OCI-LY1 (cell line): ENCODE results near the gene CEP85L.

Experiments used
- EZH2 ChIP-seq: fragments of 200-600 bp; sonication (generic), shearing (Covaris generic); IDR thresholded peaks from 2 replicates; pipeline ENCODE4 v1.8.0; 2017; ENCODE audit warnings: borderline replicate concordance, mixed run types, mild to moderate bottlenecking, antibody characterized with exemption, low read length, moderate library complexity, mixed read lengths
- TF ChIP-seq, protein P1 (sequence below): fragments of 200-600 bp; sonication (generic), shearing (Covaris generic); IDR thresholded peaks from 2 replicates; pipeline ENCODE4 v1.5.1; 2017; ENCODE audit warnings: mild to moderate bottlenecking, antibody characterized with exemption, low read length, moderate library complexity, mixed read lengths

- TF ChIP-seq, protein P1, sequence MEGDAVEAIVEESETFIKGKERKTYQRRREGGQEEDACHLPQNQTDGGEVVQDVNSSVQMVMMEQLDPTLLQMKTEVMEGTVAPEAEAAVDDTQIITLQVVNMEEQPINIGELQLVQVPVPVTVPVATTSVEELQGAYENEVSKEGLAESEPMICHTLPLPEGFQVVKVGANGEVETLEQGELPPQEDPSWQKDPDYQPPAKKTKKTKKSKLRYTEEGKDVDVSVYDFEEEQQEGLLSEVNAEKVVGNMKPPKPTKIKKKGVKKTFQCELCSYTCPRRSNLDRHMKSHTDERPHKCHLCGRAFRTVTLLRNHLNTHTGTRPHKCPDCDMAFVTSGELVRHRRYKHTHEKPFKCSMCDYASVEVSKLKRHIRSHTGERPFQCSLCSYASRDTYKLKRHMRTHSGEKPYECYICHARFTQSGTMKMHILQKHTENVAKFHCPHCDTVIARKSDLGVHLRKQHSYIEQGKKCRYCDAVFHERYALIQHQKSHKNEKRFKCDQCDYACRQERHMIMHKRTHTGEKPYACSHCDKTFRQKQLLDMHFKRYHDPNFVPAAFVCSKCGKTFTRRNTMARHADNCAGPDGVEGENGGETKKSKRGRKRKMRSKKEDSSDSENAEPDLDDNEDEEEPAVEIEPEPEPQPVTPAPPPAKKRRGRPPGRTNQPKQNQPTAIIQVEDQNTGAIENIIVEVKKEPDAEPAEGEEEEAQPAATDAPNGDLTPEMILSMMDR, result no peak
- no peak for TF ChIP-seq EZH2
These were observed 77.1 kb downstream of the CEP85L start for GRCh38 chr6:118574051-118574865.
